H1 (cell line): ENCODE data around the gene ZNF785. TPM values are rescaled to one million over a fixed set of nuclear protein-coding genes. Genes with fewer than 3 reads are reported as not detected.
A peak's percentile ranks its signal among the peaks of the same experiment; 100 is the strongest.

Experiments used
- ASH2L ChIP-seq: fragments of 200-600, 300-600 bp; sonication (generic); IDR thresholded peaks from one replicate; pipeline ENCODE4 v1.7.1; 2017; ENCODE audit warnings: low read length
- ATF2 ChIP-seq: IDR thresholded peaks from 2 replicates; pipeline ENCODE4 v1.6.1; 2012; ENCODE audit warnings: low read length, inconsistent platforms
- BACH1 ChIP-seq: IDR thresholded peaks from 2 replicates; pipeline ENCODE4 v1.6.1; 2012; ENCODE audit warnings: low read length, improper control_type of control experiment
- EZH2 ChIP-seq: fragments of 200-600 bp; sonication (generic); IDR thresholded peaks from 2 replicates; pipeline ENCODE4 v1.7.1; 2012; ENCODE audit warnings: low read depth, mild to moderate bottlenecking, moderate library complexity, low read length, inconsistent platforms; ENCODE audit not compliant: severe bottlenecking
- HDAC2 ChIP-seq, 2 experiments: fragments of 300-600 bp in 1 of 2; sonication (generic) in 1 of 2; IDR thresholded peaks; 2 replicates each; pipeline ENCODE4 v1.6.1; 2011 to 2012; ENCODE audit warnings: low read depth in 2 of 2, low read length in 2 of 2, mild to moderate bottlenecking in 2 of 2, moderate library complexity in 2 of 2, borderline replicate concordance in 1 of 2, inconsistent platforms in 1 of 2
- HDAC6 ChIP-seq: IDR thresholded peaks from one replicate; pipeline ENCODE4 v1.7.1; 2012; ENCODE audit warnings: low read depth, mild to moderate bottlenecking, inconsistent platforms, low read length, moderate library complexity
- JUND ChIP-seq: IDR thresholded peaks from 2 replicates; pipeline ENCODE4 v1.6.1; 2011; ENCODE audit warnings: mild to moderate bottlenecking, improper control_type of control experiment, low read length
- KDM1A ChIP-seq: fragments of 200-600, 300-600 bp; sonication (generic); IDR thresholded peaks from 2 replicates; pipeline ENCODE4 v1.7.1; 2016; ENCODE audit warnings: mild to moderate bottlenecking, low read length, borderline replicate concordance
- NRF1 ChIP-seq: IDR thresholded peaks from 2 replicates; pipeline ENCODE4 v1.6.1; 2011; ENCODE audit warnings: mild to moderate bottlenecking, low read depth, low read length, improper control_type of control experiment
- POLR2A ChIP-seq, 2 experiments: IDR thresholded peaks; 1 replicate in 1 of 2; 2 replicates in 1 of 2; pipeline ENCODE4 v1.6.1; 2011; ENCODE audit warnings: low read depth in 2 of 2, low read length in 2 of 2, mild to moderate bottlenecking in 2 of 2; ENCODE audit errors: control extremely low read depth in 1 of 2
- POU5F1 ChIP-seq: IDR thresholded peaks from 2 replicates; pipeline ENCODE4 v1.6.1; 2011; ENCODE audit warnings: low read depth, mild to moderate bottlenecking, low read length, moderate library complexity
- RAD21 ChIP-seq, 2 experiments: IDR thresholded peaks in 1 of 2; conservative IDR thresholded peaks in 1 of 2; 2 replicates each; pipeline ENCODE4 v1.6.1; 2011; ENCODE audit warnings: low read depth in 2 of 2, low read length in 2 of 2, improper control_type of control experiment in 1 of 2, inconsistent platforms in 1 of 2, mild to moderate bottlenecking in 1 of 2, moderate library complexity in 1 of 2
- RBBP5 ChIP-seq: IDR thresholded peaks from 2 replicates; pipeline ENCODE4 v1.7.1; 2012; ENCODE audit warnings: low read depth, mild to moderate bottlenecking, inconsistent platforms, low read length, moderate library complexity, borderline replicate concordance
- RXRA ChIP-seq: IDR thresholded peaks from 2 replicates; pipeline ENCODE4 v1.6.1; 2011; ENCODE audit warnings: low read depth, mild to moderate bottlenecking, low read length, moderate library complexity; ENCODE audit not compliant: insufficient read depth
- SIRT6 ChIP-seq: IDR thresholded peaks from one replicate; pipeline ENCODE4 v1.7.1; 2012; ENCODE audit warnings: low read length, inconsistent platforms
- SIX5 ChIP-seq: IDR thresholded peaks from 2 replicates; pipeline ENCODE4 v1.6.1; 2011; ENCODE audit warnings: mild to moderate bottlenecking, low read depth, low read length
- SP1 ChIP-seq: IDR thresholded peaks from 2 replicates; pipeline ENCODE4 v1.6.1; 2011; ENCODE audit warnings: low read depth, low read length
- SP2 ChIP-seq: IDR thresholded peaks from 2 replicates; pipeline ENCODE4 v1.6.1; 2012; ENCODE audit warnings: mild to moderate bottlenecking, low read length, inconsistent platforms
- TAF1 ChIP-seq: IDR thresholded peaks from 2 replicates; pipeline ENCODE4 v1.6.1; 2011; ENCODE audit warnings: mild to moderate bottlenecking, low read depth, low read length
- TEAD4 ChIP-seq: IDR thresholded peaks from 2 replicates; pipeline ENCODE4 v1.6.1; 2012; ENCODE audit warnings: low read depth, low read length, inconsistent platforms, mixed read lengths
- polyA plus RNA-seq, 7 experiments: library from polyadenylated mRNA; depleted of rRNA in 3 of 7; stranded (reverse) in 5 of 7; unstranded in 2 of 7; fragments of >200 nt in 5 of 7; fragments of 200-250 nt in 2 of 7; gene quantifications; 1 replicate in 5 of 7; 2 replicates in 1 of 7; 4 replicates in 1 of 7; pipeline versions ENCODE4 v1.2.1 to v1.2.3, GENCODE V29; 2011 to 2013; ENCODE audit warnings: missing spikeins in 2 of 7, mixed read lengths in 2 of 7
- total RNA-seq: library from RNA; stranded (reverse); fragmentation: NEBNext Ultra II Directional; extraction: Animal tissue kit (Norgen Biotek cat#: 25700); gene quantifications from 2 replicates; pipeline ENCODE4 v1.2.1, GENCODE V29; 2021
- TF ChIP-seq, protein P1 (sequence below): IDR thresholded peaks from 2 replicates; pipeline ENCODE4 v1.6.1; 2012; ENCODE audit warnings: inconsistent platforms

The ZNF785 gene
- total and polyA plus RNA-seq, 2 of the 8 experiments (the other 6 are each of a cell fraction or from before 2014, with no cell fraction given) = 8.6 to 12.9 TPM

- TF ChIP-seq SP2 (no peak; the same call in 1 of the 2 replicates), POU5F1 (no peak), RBBP5 (0 out of 2 replicates have a peak, but pooled peaks have one; percentile 22), NRF1 (peak; percentile 13; the same call in 1 of the 2 replicates), HDAC6 (no peak), JUND (0 out of 2 replicates have a peak, but pooled peaks have one; percentile 51), RAD21 (IDR thresholded peaks at IDR 0.05 in 1 of 2, conservative IDR thresholded peaks at IDR 0.05 in 1 of 2; ENCODE audit: low read depth in 2 of 2, low read length in 2 of 2) (0 out of 4 replicates have a peak, but pooled peaks of 1 of the 2 experiments have one; percentile 1), POLR2A (IDR thresholded peaks at IDR 0.05; ENCODE audit: control extremely low read depth in 1 of 2, low read depth in 2 of 2, low read length in 2 of 2) (peak; percentile 78 to 86), ASH2L (peak; percentile 77), BACH1 (no peak), HDAC2 (IDR thresholded peaks at IDR 0.05; ENCODE audit: borderline replicate concordance in 1 of 2, low read depth in 2 of 2, low read length in 2 of 2) (peak in 1 of 2 experiments; percentile 47; a peak in 1 of 4 replicates), EZH2 (no peak), KDM1A (no peak), ATF2 (no peak), SIRT6 (no peak), SP1 (peak; percentile 100), RXRA (no peak), TAF1 (peak; percentile 95), TEAD4 (no peak), SIX5 (peak; percentile 94)
- TF ChIP-seq, protein P1, sequence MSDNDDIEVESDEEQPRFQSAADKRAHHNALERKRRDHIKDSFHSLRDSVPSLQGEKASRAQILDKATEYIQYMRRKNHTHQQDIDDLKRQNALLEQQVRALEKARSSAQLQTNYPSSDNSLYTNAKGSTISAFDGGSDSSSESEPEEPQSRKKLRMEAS = peak; percentile 66; the same call in 1 of the 2 replicates
Measured at GRCh38 chr16:30609926-30610839, 24.7 kb upstream of the ZNF785 start, which contains the start of gene ZNF689 (continued).
